ENCODE results near the gene FANCM.

Gene FANCM, protein sequence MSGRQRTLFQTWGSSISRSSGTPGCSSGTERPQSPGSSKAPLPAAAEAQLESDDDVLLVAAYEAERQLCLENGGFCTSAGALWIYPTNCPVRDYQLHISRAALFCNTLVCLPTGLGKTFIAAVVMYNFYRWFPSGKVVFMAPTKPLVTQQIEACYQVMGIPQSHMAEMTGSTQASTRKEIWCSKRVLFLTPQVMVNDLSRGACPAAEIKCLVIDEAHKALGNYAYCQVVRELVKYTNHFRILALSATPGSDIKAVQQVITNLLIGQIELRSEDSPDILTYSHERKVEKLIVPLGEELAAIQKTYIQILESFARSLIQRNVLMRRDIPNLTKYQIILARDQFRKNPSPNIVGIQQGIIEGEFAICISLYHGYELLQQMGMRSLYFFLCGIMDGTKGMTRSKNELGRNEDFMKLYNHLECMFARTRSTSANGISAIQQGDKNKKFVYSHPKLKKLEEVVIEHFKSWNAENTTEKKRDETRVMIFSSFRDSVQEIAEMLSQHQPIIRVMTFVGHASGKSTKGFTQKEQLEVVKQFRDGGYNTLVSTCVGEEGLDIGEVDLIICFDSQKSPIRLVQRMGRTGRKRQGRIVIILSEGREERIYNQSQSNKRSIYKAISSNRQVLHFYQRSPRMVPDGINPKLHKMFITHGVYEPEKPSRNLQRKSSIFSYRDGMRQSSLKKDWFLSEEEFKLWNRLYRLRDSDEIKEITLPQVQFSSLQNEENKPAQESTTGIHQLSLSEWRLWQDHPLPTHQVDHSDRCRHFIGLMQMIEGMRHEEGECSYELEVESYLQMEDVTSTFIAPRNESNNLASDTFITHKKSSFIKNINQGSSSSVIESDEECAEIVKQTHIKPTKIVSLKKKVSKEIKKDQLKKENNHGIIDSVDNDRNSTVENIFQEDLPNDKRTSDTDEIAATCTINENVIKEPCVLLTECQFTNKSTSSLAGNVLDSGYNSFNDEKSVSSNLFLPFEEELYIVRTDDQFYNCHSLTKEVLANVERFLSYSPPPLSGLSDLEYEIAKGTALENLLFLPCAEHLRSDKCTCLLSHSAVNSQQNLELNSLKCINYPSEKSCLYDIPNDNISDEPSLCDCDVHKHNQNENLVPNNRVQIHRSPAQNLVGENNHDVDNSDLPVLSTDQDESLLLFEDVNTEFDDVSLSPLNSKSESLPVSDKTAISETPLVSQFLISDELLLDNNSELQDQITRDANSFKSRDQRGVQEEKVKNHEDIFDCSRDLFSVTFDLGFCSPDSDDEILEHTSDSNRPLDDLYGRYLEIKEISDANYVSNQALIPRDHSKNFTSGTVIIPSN (N-terminal part only)

DNA sequence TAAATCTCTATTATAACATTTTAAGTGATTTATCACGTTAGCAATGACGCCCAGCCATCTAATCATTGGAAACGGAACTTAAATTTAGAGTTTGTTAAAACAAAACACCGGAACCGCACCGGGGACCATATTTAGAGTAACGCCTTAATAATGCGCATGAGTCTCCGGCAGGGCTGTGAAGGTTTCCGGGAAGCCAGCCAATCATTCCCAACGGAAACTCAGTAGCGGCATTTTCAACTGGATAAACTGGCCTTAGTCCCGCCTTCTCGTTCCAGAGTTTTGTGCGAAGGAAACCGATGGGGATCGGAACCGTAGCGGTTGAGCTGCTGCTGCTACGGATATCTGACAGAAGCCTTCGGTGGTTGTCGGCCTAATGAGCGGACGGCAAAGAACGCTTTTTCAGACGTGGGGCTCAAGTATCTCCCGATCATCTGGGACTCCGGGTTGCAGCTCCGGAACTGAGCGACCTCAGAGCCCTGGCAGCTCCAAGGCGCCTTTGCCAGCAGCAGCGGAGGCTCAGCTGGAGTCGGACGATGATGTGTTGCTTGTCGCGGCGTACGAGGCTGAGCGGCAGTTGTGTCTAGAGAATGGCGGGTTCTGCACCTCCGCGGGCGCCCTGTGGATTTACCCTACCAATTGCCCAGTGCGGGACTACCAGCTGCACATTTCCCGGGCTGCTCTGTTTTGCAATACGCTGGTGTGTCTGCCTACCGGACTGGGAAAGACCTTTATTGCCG lies at the start of gene FANCM:
Gene FANCM (plus strand): TSS at position 272 of the 737 bp plus-strand sequence. CDS start 102 bp downstream, at position 374.
- Mint-ChIP-seq H3K4me1 (ENCODE audit: low read depth) (peaks cover 39% of the 10 kb centered on the region), H3K9me3 (ENCODE audit: low read depth) (no peaks in the 10 kb centered on the region), H3K4me3 (peak within 1 kb of the TSS; percentile 99), H3K27me3 (no peaks in the 10 kb centered on the region), H3K36me3 (peaks cover 3% of the 10 kb centered on the region), H3K27ac (peak within 1 kb of the TSS; percentile 86)

- H3K4me1 Mint-ChIP-seq (ENCODE audit: low read depth), result peaks cover 73% of the 10 kb centered on the region
- peak overlapping the region; percentile 67 for H3K4me3 Mint-ChIP-seq
Observed at GRCh38 chr14:45089813-45090212, 45.9 kb upstream of the FANCM start.

GRCh38 chr14:45091710-45092109 lies 44.0 kb upstream of the FANCM start:
- H3K27me3 Mint-ChIP-seq, result no peaks in the 10 kb centered on the region
- peak overlapping the region; percentile 16 for H3K27ac Mint-ChIP-seq
- peaks cover 15% of the 10 kb centered on the region for H3K36me3 Mint-ChIP-seq
- no peaks in the 10 kb centered on the region for H3K9me3 Mint-ChIP-seq (ENCODE audit: low read depth)
- H3K4me1 Mint-ChIP-seq (ENCODE audit: low read depth), result peaks cover 63% of the 10 kb centered on the region
- H3K4me3 Mint-ChIP-seq, result no peak overlapping the region

More at GRCh38 chr14:45089813-45090212, 45.9 kb upstream of the FANCM start:
- Mint-ChIP-seq H3K27ac (peak overlapping the region; percentile 81), H3K27me3 (no peaks in the 10 kb centered on the region), H3K36me3 (peaks cover 14% of the 10 kb centered on the region), H3K9me3 (ENCODE audit: low read depth) (no peaks in the 10 kb centered on the region)

DNA sequence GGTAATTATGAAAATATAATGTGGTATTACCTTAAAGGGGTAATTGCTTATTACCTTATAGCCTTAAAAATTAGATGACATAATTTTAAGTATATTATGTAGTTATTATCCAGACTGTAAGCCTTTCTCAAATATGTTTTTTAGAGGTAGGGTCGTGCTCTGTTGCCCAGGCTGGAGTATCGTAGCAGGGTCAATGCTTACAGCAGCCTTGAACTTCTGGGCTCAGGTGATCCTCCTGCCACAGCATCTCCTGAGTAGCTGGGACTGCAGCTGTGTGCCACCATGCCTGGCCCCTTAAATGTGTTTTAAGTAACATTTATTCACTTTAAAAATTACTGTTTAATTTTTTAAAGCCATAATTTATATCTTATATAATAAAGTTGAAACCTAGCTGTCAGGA lies 41.5 kb upstream of the FANCM start:
- H3K36me3 Mint-ChIP-seq, result peaks cover 18% of the 10 kb centered on the region
- H3K9me3 Mint-ChIP-seq (ENCODE audit: low read depth), result no peaks in the 10 kb centered on the region
- H3K27me3 Mint-ChIP-seq, result no peaks in the 10 kb centered on the region
- no peak overlapping the region for H3K27ac Mint-ChIP-seq
- peaks cover 47% of the 10 kb centered on the region for H3K4me1 Mint-ChIP-seq (ENCODE audit: low read depth)
- H3K4me3 Mint-ChIP-seq, result no peak overlapping the region

- H3K27me3 Mint-ChIP-seq, result no peaks in the 10 kb centered on the region
- H3K4me3 Mint-ChIP-seq, result no peak overlapping the region
- no peaks in the 10 kb centered on the region for H3K9me3 Mint-ChIP-seq (ENCODE audit: low read depth)
- peaks cover 18% of the 10 kb centered on the region for H3K36me3 Mint-ChIP-seq
- H3K4me1 Mint-ChIP-seq (ENCODE audit: low read depth), result peaks cover 38% of the 10 kb centered on the region
- peak overlapping the region; percentile 34 for H3K27ac Mint-ChIP-seq
Observed at GRCh38 chr14:45095143-45095542, 40.6 kb upstream of the FANCM start.

GRCh38 chr14:45096218-45096617 lies 39.5 kb upstream of the FANCM start:
- Mint-ChIP-seq H3K4me3 (no peak overlapping the region), H3K27me3 (no peaks in the 10 kb centered on the region), H3K9me3 (ENCODE audit: low read depth) (no peaks in the 10 kb centered on the region), H3K36me3 (peaks cover 22% of the 10 kb centered on the region), H3K27ac (peak overlapping the region; percentile 10), H3K4me1 (ENCODE audit: low read depth) (peaks cover 28% of the 10 kb centered on the region)

DNA sequence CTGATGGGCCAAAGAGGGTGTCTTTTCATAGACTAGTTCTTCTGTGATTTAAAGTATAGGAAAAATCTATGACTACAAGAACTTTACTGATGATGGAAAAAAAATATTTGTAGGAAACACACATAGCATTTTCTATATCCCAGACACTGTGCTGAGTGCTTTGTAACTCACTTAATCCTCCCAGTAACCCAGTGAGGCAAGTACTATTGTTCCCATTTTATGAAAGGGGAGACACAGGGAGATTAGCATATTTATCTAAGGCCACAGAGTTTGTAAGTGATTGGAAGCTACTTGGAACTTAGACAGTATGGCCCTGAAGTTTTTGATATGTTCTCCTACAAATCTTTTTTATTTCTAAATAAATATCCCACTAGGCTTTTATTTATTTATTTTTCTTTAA lies 31.9 kb upstream of the FANCM start:
- H3K4me3 Mint-ChIP-seq, result no peak overlapping the region
- no peaks in the 10 kb centered on the region for H3K27me3 Mint-ChIP-seq
- peak overlapping the region; percentile 54 for H3K27ac Mint-ChIP-seq
- H3K4me1 Mint-ChIP-seq (ENCODE audit: low read depth), result peaks cover 3% of the 10 kb centered on the region
- no peaks in the 10 kb centered on the region for H3K9me3 Mint-ChIP-seq (ENCODE audit: low read depth)
- H3K36me3 Mint-ChIP-seq, result peaks cover 10% of the 10 kb centered on the region

- H3K36me3 Mint-ChIP-seq, result peaks cover 11% of the 10 kb centered on the region
- peak overlapping the region; percentile 34 for H3K27ac Mint-ChIP-seq
- H3K27me3 Mint-ChIP-seq, result no peaks in the 10 kb centered on the region
Observed at GRCh38 chr14:45104561-45104960, 31.2 kb upstream of the FANCM start.

GRCh38 chr14:45112896-45113781 lies 22.6 kb upstream of the FANCM start:
- no peaks in the 10 kb centered on the region for H3K27me3 Mint-ChIP-seq
- peaks cover 17% of the 10 kb centered on the region for H3K36me3 Mint-ChIP-seq
- H3K9me3 Mint-ChIP-seq (ENCODE audit: low read depth), result no peaks in the 10 kb centered on the region
- H3K27ac Mint-ChIP-seq, result peak overlapping the region; percentile 84
- H3K4me1 Mint-ChIP-seq (ENCODE audit: low read depth), result peaks cover 18% of the 10 kb centered on the region
- H3K4me3 Mint-ChIP-seq, result peak overlapping the region; percentile 22

More at GRCh38 chr14:45104561-45104960, 31.2 kb upstream of the FANCM start:
- no peak overlapping the region for H3K4me3 Mint-ChIP-seq
- H3K4me1 Mint-ChIP-seq (ENCODE audit: low read depth), result no peaks in the 10 kb centered on the region
- no peaks in the 10 kb centered on the region for H3K9me3 Mint-ChIP-seq (ENCODE audit: low read depth)

- Mint-ChIP-seq H3K4me3 (no peak overlapping the region), H3K27ac (peak overlapping the region; percentile 3), H3K9me3 (ENCODE audit: low read depth) (no peaks in the 10 kb centered on the region), H3K27me3 (no peaks in the 10 kb centered on the region), H3K36me3 (peaks cover 12% of the 10 kb centered on the region), H3K4me1 (ENCODE audit: low read depth) (peaks cover 18% of the 10 kb centered on the region)
Observed at GRCh38 chr14:45114327-45114726, 21.4 kb upstream of the FANCM start.

GRCh38 chr14:45118594-45118993 lies 17.1 kb upstream of the FANCM start:
- no peak overlapping the region for H3K4me3 Mint-ChIP-seq
- H3K36me3 Mint-ChIP-seq, result peaks cover 9% of the 10 kb centered on the region

DNA sequence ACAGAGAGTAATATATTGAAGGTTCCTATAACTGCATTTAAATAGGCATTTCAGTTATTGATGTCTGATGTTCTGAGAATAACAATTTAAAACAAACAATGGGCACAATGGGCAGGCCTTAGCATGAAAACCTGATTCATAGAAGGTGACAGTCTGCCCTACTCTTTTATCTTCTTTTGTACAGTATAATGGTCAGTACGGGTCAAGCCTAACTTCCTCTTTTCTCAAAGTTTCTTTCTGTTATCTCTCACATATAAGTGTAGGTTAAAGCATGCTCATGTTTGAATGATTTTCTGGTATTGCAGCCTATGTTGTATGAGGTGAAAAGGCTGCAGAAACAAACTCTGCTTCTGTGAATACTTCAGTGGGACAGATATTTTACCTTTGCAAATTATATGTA lies 15.6 kb upstream of the FANCM start:
- Mint-ChIP-seq H3K4me3 (no peak overlapping the region), H3K9me3 (ENCODE audit: low read depth) (no peaks in the 10 kb centered on the region)

More at GRCh38 chr14:45118594-45118993, 17.1 kb upstream of the FANCM start:
- no peaks in the 10 kb centered on the region for H3K27me3 Mint-ChIP-seq
- H3K27ac Mint-ChIP-seq, result no peak overlapping the region
- H3K4me1 Mint-ChIP-seq (ENCODE audit: low read depth), result peaks cover 13% of the 10 kb centered on the region
- no peaks in the 10 kb centered on the region for H3K9me3 Mint-ChIP-seq (ENCODE audit: low read depth)

DNA sequence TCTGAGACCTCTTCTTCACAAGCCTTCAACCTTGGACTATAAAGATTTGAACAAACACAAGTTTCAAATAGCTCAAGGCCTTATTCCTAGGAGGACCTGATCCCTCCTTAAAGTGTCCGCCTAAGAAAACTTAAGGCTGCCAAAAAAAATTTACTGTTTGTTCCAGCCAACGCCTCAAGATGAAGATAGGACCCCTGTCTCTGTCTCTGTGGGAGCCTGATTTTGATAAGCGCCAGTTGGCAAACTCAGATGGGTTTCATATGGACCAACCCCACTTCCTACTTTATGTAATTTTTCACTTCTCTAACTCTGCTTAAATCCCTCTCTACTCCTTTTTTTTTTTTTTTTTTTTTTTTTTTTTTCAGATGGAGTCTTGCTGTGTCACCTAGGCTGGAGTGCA lies 12.5 kb upstream of the FANCM start:
- Mint-ChIP-seq H3K36me3 (peaks cover 11% of the 10 kb centered on the region), H3K4me3 (no peak overlapping the region), H3K9me3 (ENCODE audit: low read depth) (no peaks in the 10 kb centered on the region), H3K27me3 (no peaks in the 10 kb centered on the region), H3K27ac (no peak overlapping the region), H3K4me1 (ENCODE audit: low read depth) (no peaks in the 10 kb centered on the region)

More for the DNA sequence above, 15.6 kb upstream of the FANCM start:
- H3K36me3 Mint-ChIP-seq, result peaks cover 11% of the 10 kb centered on the region
- no peak overlapping the region for H3K27ac Mint-ChIP-seq
- no peaks in the 10 kb centered on the region for H3K27me3 Mint-ChIP-seq
- H3K4me1 Mint-ChIP-seq (ENCODE audit: low read depth), result peaks cover 3% of the 10 kb centered on the region

Data from activated naive CD8-positive, alpha-beta T cell (primary cell).